Uterus (tissue), 2 donors: ENCODE results near the gene GOLGA3.
"Not testable (repeated sequence)": the region's sequence is repeated elsewhere in the genome, so short reads cannot be mapped to it uniquely, and the experiment has no call there.

Source experiments
- POLR2A ChIP-seq, 2 donors: fragments of 450-650 bp; IDR thresholded peaks; one replicate each; pipeline ENCODE4 v1.6.1; 2016; ENCODE audit warnings: antibody characterized with exemption in 2 of 2, mild to moderate bottlenecking in 1 of 2, moderate library complexity in 1 of 2
- TF ChIP-seq, protein P1 (sequence below), 4 experiments: fragments of 200-600 bp in 2 of 4; fragments of 450-650 bp in 2 of 4; sonication (generic) in 2 of 4; IDR thresholded peaks; one replicate each; pipeline ENCODE4 v1.5.1; 2016 to 2019; ENCODE audit warnings: antibody characterized with exemption in 4 of 4, mild to moderate bottlenecking in 2 of 4, moderate library complexity in 1 of 4

DNA sequence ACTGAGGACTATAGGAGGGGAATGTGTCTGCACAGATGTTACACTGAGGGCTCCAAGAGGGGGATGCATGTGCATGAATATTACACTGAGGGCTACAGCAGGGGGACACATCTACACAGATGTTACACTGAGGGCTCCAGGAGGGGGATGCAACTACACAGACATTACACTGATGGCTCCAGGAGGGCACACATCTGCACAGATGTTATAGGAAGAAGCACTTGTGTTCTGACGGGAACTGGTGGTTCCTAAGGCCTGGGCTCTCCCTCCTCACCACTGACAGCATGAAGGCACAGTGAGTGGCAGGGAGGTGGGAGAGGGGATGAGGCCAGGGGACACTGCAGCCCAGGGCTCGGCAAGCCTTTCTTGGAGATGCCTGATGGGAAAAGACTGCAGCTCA is 36.7 kb downstream of the GOLGA3 start:
- TF ChIP-seq, protein P1, sequence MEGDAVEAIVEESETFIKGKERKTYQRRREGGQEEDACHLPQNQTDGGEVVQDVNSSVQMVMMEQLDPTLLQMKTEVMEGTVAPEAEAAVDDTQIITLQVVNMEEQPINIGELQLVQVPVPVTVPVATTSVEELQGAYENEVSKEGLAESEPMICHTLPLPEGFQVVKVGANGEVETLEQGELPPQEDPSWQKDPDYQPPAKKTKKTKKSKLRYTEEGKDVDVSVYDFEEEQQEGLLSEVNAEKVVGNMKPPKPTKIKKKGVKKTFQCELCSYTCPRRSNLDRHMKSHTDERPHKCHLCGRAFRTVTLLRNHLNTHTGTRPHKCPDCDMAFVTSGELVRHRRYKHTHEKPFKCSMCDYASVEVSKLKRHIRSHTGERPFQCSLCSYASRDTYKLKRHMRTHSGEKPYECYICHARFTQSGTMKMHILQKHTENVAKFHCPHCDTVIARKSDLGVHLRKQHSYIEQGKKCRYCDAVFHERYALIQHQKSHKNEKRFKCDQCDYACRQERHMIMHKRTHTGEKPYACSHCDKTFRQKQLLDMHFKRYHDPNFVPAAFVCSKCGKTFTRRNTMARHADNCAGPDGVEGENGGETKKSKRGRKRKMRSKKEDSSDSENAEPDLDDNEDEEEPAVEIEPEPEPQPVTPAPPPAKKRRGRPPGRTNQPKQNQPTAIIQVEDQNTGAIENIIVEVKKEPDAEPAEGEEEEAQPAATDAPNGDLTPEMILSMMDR (IDR thresholded peaks at IDR 0.05): not testable (repeated sequence)
- not testable (repeated sequence) for TF ChIP-seq POLR2A (IDR thresholded peaks at IDR 0.05)
